GM19328 (cell line): ENCODE data around the gene TOGARAM2.
"Not testable (repeated sequence)": the region's sequence is repeated elsewhere in the genome, so short reads cannot be mapped to it uniquely, and the experiment has no call there.

Experiments used
- ATAC-seq: cut with Tn5 transposase; IDR thresholded peaks from one replicate; pipeline ENCODE4 v1.9.1; 2021; ENCODE audit warnings: mild to moderate bottlenecking, moderate library complexity; ENCODE audit not compliant: unreplicated experiment

TOGARAM2 gene

GRCh38 chr2:29071032-29071975 lies 90.2 kb downstream of the TOGARAM2 start:
- no peak for ATAC-seq

DNA sequence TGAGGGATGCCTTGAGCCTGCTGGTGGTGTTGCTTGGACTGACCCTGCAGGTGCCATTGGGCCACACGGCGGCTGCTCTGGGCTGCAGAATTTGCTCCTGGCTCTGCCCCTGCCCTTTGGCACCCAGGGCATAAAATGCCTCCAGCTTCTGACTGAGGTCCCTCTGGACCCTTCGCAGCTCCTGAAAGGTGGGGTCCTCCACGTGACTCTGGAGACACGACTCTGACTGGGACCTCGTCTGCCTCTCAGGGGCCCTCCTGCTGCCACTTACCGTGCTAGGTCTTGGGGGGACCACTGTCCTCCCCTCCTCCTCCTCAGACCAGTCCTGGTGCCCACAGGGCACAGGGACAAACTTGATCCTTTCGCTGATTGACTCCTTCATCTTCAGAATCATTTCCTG lies 91.2 kb downstream of the TOGARAM2 start:
- ATAC-seq = no peak

- ATAC-seq = no peak
Measured at GRCh38 chr2:29072971-29073725, 92.0 kb downstream of the TOGARAM2 start.

GRCh38 chr2:29073933-29074332 lies 92.8 kb downstream of the TOGARAM2 start:
- no peak for ATAC-seq

DNA sequence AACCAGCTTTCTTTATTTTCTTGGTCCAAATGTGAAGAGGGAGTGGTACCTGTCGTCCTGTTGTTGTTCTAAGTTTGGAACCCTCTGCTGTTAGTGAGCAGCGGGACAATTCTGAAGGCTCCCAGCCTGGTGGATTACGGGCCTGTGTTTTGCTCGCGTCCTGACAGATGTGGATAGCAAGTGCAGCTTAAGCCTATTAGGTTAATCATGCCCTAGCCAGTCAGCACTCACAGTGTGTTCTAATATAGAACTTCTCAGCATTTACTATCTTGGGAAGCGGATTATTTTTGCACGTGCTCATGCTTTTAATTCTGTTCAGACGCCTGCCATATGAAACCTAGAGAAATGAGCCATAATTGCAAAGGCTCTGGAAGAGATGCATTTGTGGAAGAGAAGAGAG lies 93.3 kb downstream of the TOGARAM2 start, which contains the start of gene PCARE:
PCARE (minus strand) TSS at position 113 of the 400 bp plus-strand sequence. CDS start 262 bp downstream, outside the sequence.
- ATAC-seq = no peak

DNA sequence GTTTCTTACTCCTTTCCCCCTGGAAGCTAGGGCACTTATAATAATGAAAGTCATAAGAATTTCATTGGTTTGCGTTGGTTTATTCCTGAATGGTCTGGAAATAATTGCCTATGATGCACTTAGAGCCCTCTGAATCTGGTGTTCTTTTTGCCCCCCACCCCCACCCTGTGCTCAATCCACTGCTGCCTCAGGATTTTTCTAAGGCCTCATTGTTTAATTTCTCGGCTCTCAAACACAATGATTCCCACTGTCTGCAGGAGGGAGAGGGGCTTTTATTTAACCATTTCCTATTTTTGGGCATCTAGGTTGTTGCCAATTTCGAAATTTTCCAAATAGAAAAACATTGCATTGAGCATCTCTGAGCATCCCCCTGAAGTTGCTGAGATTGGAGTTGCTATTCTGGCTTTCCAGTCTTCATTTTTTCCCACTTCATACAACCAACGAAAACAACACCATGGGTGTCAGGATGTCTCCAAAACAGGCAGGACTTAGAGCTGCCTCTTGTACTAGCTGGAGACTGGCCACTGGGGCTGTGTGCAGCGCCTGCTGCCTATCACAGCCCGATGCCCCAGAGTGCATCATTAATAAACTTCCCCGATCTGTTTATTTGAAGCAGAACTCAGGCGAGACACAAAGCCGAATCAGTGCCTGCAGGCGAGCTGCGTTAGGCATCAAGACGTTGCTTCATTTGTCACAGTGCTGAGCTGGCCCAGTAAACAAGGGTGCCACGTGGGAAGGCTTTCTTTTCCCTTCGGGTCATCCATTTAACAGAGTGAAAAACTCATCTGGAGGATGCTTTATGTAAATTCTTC lies 95.0 kb downstream of the TOGARAM2 start:
- ATAC-seq = no peak

DNA sequence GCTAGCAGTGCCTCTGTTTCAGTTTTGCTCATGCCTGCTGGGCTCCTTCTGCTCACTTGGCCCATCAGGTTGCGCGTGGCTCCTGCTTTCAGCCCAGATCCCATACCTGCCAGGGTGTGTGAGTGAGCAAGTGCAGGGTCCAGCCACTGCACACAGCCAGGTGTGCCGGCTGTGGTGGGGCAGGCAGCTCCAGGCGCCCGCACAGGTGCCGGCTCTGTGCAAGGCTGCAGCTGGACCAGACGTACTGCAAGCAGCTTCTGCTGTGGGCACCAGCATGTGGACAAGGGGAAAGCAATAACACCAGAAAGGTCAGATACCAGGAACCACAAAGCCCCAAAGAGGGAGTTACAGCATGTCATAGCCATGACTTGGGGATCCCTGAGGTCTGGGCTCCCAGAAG lies 98.8 kb downstream of the TOGARAM2 start:
- ATAC-seq = no peak

DNA sequence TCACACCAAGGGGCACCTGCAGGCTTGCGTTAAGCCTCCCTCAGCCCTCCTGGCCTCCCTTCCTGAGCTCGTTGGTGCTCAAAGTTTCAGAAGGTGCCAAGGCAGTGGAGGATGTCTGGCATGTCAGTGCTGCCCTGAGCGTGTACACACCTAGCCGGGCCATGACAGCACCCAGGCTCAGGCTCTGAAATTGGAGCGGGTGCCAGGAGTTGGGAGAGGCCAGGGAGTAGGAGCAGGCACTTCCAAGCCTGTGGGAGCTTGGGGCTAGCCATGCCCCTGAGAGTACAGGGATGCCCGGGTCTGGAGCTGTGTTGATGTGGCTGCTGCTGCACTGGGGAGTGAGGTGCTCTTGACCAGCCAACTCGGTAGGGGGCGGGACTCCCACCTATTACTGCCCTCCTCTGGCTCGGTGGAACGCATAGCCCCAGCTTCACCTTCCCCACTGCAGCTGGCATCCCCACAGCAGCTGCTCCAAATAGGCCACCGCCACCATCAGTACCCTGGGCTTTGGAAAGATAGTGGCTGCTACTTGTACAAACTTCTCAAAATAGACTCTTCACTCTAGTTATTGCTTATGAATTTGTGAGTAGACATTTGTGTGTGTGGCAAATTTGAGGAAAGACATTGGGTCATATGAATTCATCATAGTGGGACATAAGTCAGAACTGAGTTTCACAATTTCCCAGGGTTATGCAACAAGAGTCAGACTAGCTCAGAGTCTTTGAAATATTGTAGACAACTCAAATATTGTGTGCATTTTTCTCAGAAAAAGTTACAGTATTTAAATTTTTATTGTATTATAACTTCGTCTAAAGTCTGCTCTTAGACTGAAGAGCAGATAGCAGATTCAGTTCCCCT lies 100.0 kb downstream of the TOGARAM2 start:
- no peak for ATAC-seq

- no peak for ATAC-seq
Measured at GRCh38 chr2:29082804-29083495, 101.9 kb downstream of the TOGARAM2 start.

DNA sequence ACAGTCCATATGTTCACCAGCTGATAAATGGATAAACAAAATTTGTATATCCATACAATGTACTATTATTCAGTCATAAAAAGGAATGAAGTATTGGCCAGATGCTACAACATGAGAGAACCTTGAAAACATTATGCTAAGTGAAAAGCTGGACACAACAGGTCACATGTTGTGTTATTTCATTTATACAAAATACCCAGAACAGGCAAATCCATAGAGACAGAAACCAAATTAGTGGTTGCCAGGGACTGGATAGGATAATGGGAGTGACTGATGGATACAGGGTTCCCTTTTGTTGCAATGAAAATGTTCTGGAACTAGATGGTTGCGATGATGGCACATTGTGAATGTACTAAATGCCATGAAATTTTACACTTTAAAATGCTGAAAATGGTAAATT lies 103.5 kb downstream of the TOGARAM2 start:
- ATAC-seq = no peak

DNA sequence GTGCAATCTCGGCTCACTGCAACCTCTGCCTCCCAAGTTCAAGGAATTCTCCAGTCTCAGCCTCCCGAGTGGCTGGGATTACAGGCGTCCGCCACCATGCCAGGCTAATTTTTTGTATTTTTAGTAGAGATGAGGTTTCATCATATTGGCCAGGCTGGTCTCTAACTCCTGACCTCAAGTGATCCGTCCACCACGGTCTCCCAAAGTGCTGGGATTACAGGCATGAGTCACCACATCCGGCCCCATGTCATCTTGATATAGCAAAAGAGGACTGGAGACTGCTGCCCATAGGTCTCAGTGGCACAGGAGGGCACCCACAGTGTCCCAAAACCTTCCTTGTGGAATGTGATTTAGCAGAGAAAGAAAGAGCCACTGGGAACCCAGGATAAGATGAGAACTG lies 109.2 kb downstream of the TOGARAM2 start:
- not testable (repeated sequence) for ATAC-seq

- no peak for ATAC-seq
Measured at GRCh38 chr2:29096969-29097368, 115.9 kb downstream of the TOGARAM2 start.

- no peak for ATAC-seq
Measured at GRCh38 chr2:29097569-29097968, 116.5 kb downstream of the TOGARAM2 start.

- ATAC-seq = no peak
Measured at GRCh38 chr2:29100564-29100963, 119.5 kb downstream of the TOGARAM2 start.
